ENCODE data around the gene PLCL2. TPM values are rescaled to one million over a fixed set of nuclear protein-coding genes. Genes with fewer than 3 reads are reported as not detected.

Gene PLCL2
- polyA plus RNA-seq, 4 donors, result 14.7 to 18.3 (median 16.1) TPM

DNA sequence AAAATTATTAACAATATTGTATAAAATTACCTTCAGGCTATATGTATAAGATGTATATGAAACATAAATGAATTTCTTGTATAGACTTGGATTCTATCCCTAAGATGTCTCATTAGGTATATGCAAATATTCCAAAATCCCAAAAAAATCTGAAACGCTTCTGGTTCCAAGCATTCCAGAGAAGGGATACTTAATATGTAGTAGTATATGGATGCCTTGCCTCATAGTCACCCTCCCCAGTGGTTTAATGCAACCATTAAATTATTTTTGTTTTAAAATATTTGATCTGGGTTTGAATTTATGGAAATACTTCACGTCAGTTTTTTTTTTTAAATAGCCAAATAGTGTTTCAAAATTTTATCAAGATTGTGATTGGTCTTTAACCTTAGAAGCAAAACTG is 27.2 kb downstream of the PLCL2 start:
- no peak for DNase-seq (ENCODE audit: low read depth in 4 of 4, low spot score in 3 of 4)

DNA sequence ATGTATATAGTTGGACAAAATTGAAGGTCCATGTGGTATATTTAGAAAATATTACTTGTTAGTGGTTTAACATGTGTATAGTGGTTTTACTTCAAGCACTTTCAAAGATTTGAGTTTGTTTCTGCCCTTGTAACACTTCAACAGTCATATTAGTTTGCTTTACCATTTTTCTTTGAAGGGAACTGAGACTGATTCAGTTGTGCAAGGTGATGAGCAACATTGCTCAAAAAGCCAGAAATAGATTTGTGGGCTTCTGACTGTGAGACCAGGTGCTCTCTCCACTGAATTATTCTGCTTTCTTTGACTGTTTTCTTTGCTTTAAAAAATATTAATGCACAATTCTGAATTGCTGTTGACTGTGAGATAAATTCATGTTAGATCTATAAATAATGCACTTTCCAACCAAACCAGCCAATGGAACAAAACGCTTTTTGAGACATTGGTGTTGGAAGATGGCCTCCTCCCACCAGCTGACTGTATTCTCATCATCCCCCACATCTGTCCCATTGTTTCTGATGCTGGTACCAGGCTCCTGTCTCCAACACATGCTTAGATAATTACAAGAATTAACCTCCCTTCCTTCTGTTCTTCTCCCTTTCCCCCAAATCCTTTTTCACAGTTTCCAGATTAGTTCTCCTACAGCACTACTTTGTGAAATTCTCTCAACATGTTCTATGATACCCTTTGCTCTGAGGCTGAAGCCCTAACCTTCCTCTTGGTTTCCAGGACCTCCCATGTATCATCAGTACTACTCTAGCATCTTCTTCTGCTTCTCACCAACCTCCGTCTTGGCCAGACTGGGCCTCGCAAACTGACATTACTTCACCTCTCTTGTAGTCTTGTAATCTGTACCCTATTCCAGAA is 27.9 kb downstream of the PLCL2 start:
- DNase-seq (ENCODE audit: low read depth in 4 of 4, low spot score in 3 of 4), result no peak

DNA sequence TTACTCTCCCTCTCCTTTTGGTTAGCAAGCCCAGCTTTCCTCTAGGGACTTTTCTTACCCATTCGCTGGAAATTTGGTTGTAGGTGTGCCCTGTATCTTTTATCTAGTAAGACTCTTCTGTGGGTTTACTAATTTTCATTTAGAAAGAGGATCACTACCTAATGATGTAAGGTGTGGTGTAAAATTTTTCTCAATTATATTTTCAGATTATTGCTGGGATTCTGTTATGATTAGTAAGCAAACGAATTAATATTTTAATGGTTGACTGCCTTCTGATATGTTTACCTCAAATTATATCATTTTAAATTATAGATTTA is 28.5 kb downstream of the PLCL2 start:
- no peak for DNase-seq (ENCODE audit: low read depth in 4 of 4, low spot score in 3 of 4)

DNA sequence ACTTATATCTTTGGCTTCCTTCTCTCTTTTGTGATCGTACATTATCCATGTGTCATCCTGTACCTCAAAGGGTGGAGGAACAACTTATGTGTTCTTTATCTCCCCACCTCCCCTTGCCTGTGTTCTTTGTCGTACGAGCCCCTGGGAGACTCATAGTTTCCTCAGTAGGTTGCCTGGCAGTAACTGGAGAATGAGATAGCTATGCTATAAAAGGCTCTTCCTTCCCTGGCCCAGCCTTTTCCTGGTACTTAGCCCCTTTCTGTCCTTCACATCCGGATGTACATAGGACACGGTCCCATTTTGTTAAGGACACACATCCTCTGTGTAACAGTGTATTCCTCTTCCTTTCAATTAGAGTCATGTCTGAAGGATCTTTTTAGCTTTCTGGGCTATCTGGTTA is 32.1 kb downstream of the PLCL2 start:
- no peak for DNase-seq (ENCODE audit: low read depth in 4 of 4, low spot score in 3 of 4)

DNA sequence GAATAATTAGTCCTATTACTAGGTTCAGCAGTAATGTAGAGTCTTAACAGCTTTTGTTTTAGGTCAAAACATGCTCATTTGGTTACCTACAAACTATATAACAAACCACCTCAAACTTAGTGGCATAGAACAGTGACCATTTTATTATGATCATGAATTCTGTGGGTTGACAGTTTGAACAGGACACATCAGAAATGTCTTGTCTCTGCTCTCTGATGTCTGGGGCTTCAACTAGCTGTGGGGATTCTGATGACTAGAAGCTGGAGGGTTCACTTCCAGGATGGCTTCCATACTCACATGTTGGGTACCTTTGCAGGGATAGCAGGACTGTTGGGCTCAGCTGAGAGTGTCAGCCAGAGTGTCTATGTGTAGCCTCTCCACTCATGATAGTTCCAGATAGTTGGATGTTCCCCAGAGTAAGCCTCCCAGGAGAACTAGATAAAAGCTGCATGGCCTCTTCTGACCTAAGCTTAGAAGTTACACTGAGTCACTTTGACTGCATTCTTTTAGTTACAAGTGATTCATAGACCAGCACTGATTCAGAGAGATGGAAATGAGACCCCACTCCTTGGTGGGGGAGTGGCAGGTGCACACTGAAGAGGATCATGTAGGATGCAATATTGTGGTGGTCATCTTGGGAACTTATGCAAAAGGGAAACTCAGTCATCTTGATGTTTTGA is 32.6 kb downstream of the PLCL2 start:
- no peak for DNase-seq (ENCODE audit: low read depth in 4 of 4, low spot score in 3 of 4)

DNA sequence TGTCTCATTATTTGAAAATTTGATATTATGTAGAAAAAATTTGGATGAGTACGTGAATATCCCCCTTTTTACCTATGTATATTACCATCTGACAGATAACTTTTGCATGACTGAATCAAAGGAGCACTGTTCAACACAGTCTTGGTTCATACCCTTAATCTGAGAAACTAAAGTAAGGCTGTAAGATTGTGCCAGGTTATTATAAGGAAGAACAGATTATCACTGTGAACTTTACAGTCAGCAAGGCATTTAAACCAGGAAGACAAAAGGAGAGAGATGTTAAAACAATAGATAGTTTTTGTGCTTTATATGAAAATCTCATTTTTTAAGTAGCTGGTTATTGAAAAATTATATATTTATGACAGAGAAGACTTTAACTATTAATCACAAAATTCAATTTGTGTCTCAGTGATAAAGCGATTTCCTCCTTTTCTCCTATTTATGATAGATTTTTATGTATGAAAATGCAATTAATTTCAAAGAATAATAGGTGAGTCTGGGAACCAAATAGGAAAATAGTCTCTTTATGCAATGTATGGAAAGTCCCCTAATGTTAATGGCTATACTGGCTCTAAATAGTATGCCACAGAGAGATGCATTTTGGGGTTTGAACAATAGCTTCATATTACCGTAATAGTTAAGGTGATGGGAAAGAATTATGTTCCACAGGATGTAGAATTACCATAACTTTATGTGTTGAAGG is 33.4 kb downstream of the PLCL2 start:
- no peak for DNase-seq (ENCODE audit: low read depth in 4 of 4, low spot score in 3 of 4)

DNA sequence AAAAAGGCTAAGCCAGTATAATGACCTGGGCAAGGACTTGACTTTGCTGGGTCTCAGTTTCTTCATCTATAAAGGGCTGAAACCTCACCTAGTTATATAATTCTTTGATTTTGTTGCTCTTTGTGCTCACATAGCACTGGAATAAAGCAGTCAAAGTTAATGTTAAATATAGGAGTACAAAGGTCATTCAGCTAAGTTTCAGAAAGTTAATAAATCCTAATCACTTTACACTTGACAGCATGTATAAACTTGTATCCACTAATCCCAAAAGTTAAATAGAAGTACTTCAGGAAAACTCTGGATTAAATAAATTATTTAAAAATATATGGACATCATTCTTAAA is 33.9 kb downstream of the PLCL2 start:
- no peak for DNase-seq (ENCODE audit: low read depth in 4 of 4, low spot score in 3 of 4)

DNA sequence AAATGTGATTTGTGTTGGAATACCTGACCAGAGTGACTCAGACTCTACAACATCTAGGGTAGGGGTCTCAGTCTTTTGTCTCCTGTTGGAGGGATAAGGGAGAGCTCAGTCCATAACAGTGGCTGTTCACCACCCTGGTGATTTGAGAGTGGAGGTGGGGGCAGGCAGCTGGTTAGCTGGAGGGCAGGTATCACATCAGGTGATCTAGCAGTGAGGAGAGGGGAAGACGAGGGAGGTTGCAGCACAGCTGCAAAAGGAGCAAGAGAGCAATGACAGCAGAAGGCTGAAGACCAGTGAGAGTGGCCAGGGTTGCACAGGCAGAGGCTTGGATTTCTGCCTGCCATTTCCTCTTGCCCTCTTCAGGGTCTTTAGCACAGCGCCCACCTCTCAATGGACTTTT is 38.4 kb downstream of the PLCL2 start:
- no peak for DNase-seq (ENCODE audit: low read depth in 4 of 4, low spot score in 3 of 4)

DNA sequence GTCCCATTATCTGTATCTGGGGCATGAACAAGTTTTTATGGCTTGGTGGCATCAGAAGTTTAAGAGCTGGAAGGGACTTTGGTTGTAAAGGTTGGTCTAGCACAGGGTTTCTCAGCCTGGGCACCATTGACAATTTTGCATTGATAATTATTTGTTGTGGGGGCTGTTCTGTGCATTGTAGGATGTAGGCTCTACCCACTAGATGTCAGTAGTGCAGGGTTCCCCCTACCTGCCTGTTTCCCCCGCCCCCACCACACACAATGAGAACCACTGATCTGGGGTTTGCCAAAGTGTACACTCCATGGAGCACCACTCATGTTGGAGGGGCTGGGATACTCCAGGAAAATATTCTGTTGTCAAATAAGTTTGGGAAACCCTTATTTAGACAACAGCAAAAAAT is 42.7 kb downstream of the PLCL2 start:
- DNase-seq (ENCODE audit: low read depth in 4 of 4, low spot score in 3 of 4), result no peak

DNA sequence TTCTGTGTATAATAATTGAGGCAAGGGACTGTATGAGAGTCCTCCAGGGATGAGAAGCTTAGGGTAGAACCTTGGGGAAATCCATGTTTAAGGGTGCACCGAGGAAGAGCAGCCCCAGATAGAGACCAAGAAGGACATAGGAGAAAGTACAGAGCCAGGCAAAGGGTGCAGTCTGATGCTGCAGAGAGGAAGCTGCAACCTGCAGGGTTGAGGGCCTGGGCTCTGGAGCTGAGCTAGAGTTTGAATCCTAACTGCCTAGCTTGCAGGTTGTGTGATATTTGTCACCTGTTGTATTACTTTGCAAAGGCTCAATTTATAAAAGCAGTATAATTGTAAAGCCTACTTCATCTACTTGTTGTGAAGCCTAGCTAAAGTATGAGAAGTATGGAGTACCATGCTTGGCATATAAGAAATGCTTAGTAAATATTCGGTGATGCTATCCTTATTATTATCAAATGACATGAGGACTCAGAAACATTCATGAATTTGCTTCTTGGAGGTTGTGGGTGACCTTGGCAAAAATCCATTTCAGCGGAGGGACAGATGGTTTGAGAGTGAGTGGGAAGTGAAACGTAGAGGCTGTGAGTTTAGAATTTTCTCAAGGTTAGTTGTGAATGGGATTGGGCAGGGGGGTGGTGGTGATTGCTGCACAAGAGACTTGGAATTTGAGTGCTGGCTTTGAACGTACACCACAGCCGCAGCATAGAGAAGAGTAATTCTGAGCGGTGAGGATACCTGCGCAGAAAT is 43.8 kb downstream of the PLCL2 start:
- DNase-seq (ENCODE audit: low read depth in 4 of 4, low spot score in 3 of 4), result no peak

DNA sequence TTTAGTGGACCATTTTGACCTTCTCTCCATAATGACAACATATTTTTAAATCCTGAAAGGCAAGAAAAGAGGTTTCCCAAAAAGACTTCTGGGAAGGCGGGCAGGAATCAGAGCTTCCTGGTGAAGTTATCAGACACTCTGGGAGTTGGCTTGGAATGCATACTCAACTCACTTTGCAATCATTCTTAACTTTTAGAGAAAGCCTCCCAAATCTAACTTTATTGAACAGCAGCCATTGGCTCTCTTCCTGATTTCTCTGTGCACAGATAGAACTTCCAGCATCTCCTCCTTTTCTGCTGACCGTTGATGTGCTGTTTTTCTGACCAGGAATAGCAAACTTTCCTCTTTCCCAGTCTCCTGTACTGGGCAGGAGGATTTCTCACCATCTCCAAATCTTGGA is 44.6 kb downstream of the PLCL2 start:
- DNase-seq (ENCODE audit: low read depth in 4 of 4, low spot score in 3 of 4), result no peak

DNA sequence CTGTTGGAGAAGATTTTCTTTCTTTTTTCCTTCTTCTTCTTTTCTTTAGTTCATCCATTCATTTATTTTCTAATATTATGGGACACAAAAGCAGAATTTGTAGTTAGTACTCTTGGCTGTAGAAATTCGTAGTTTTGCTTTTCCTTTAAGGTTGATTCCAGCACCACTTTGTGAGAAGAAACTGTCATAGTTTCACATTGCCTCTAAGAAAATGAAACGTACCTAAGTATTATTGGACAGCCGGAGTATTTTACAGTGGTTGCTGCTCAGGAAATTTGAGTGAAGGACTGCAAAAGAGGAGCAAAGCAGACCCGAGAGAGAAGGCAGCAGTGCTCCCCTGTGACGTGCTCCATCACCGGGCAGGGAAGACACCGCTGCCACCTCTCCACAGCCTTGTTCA is 48.1 kb downstream of the PLCL2 start:
- no peak for DNase-seq (ENCODE audit: low read depth in 4 of 4, low spot score in 3 of 4)

DNA sequence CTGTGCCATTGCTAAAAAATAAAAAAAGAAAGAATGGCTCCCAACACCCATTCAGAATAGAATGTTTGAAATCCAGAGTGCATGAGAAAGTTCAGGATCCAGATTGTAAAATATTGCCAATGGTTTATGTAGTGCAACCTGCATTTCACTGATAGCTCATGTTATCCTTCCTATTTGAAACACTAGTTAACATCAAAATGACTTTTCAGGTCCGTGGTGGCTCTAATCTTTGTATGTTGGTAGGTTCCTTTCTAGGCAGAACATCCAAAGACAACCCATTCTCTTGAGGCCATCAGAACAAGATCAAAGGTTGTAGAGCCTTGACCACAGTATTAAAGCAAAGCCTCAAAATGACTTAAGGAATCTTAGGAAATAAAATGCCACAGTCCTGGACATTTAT is 51.0 kb downstream of the PLCL2 start:
- no peak for DNase-seq (ENCODE audit: low read depth in 4 of 4, low spot score in 3 of 4)

DNA sequence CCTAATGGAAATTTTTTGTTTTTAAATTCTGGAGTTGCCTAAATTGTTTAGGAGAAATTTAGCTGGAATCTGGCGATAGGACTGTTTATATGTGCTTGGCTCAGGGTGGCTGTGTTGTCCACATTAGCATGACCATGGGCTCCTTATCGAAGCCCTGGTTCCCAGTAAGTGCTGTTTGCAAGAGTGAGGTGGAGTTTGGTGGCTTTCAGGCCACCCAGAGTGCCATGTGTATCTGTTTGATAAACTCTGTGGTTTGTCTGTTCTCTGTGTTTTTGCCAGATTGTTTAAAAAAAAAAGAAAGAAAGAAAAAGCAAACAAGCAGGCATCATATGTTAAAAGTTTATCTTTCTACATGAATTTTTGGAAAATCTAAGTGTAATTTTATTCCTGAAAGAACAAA is 51.5 kb downstream of the PLCL2 start:
- no peak for DNase-seq (ENCODE audit: low read depth in 4 of 4, low spot score in 3 of 4)

DNA sequence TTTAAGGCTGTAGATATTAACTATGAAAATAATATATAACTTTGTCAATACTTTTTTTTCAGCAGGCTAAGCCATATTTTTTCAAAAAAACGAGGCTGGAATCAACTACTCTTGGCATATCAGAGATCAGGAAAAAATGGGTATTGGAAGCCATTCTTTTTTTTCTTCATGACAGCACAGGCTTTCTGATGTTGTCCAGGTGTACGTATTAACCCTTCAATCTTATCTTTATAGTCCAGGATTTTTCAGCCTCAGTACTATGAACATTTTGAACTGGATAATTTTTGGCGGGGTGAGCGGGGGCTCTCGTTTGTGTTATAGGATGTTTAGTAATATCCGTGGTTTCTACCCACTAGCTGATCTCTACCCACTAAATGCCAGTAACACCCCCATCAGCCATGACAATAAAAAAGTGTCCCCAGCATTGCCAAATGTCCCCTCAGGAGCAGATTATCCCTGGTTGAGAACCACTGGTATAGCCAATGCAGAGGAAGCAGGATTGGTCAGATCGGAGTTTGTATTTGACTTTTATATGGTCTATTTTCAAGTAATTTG is 52.0 kb downstream of the PLCL2 start:
- no peak for DNase-seq (ENCODE audit: low read depth in 4 of 4, low spot score in 3 of 4)

DNA sequence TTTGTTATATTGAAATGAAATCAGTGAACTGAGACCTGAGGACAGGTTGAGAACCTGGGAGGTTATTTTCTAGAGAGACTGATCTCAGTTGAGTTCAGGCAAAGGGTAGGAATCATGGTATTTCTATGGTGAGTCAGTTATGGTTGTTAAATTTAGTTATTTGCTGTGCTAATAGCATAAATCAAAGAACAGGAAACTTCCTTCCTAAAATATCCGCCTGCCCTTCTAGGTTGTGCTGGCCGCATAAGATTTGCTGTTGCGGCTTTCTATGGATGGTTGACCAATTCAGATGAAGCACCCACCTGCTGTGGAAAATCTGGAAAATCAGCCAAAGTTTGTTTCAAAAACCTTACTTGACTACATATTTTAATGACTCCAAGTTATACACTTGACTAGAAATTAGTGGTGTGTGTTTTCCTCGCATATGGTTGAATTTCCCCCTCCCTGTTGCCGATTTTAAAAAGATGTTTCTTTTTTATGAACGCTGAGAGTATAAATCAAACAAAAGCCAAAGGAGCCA is 52.6 kb downstream of the PLCL2 start:
- no peak for DNase-seq (ENCODE audit: low read depth in 4 of 4, low spot score in 3 of 4)

DNA sequence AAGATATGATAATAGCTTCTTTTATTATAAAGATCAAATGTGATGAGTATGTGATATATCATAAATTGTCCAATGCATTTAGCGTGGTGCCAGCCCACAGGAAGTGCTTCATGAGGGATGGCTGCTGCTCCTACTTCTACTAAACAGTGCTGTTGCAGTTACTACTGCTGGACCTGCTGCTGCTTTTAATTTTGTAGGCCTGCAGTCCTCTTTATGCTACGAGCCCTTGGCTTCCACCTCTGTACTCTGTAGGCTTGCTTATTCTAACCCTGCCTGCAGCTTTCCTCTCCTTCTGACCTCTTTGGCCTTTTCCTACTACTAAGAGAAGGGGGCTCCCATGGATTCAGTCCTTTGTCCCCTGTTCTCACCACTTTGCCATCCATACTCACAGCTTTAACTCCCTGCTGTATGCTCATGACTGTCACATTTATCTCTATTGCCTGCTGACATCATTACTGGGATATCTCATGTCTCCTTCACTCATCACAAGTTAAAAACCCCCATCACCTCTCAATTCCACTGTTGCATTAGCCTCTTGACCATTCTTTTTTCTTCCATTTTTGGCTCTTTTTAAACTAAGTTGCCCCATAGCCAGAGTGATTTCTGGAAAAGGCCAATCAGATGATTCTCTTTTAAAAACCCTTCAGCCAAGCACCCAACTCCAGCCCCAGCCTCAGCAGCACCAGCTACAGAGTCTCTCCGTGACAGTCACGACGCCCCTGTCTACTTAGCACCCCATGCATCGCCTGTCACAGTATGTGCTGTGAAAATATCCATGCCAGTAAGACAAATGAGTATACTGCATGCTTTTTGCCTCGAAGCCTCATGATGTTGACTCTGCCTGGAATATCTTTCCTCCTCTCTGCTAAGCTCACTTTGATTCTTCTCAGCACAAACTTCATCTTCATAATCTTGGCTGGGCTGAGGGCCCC is 56.3 kb downstream of the PLCL2 start:
- DNase-seq (ENCODE audit: low read depth in 4 of 4, low spot score in 3 of 4), result no peak

DNA sequence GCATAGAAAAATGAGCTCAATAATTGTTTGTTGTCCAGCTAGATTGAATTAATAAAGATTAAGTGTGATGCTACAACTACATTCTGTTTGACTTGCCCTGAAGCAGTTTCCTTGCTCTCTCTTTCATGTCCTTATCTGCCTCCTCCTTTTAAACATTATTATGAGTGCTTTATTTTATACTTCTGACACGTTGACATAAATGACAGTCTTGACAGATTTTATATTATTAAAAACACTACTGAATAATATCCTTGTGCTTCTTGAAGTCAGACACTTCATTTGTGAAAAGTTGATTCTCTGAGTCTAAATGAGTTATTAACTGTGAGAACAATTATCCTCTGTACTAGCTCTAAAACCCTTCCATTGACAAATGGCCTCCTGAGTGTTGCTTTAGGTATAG is 58.2 kb downstream of the PLCL2 start:
- DNase-seq (ENCODE audit: low read depth in 4 of 4, low spot score in 3 of 4), result no peak

DNA sequence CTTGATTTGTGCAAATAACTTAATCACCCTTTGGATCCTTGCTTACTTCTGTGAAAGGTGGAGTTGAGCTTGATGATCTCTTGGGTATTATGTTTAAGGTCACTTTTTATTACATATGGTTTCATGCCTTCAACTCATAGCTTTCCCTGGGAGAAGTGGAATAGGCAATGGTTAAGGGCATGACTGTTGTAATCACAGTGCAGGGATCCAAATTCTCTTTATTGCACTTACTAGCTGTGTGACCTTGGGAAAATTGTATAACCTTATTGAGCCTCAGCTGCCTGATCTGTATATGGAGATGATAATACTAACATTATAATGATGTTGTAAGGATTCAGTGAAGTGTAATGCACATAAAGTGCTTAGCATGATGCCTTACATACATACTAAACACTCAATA is 59.1 kb downstream of the PLCL2 start:
- DNase-seq (ENCODE audit: low read depth in 4 of 4, low spot score in 3 of 4), result no peak

DNA sequence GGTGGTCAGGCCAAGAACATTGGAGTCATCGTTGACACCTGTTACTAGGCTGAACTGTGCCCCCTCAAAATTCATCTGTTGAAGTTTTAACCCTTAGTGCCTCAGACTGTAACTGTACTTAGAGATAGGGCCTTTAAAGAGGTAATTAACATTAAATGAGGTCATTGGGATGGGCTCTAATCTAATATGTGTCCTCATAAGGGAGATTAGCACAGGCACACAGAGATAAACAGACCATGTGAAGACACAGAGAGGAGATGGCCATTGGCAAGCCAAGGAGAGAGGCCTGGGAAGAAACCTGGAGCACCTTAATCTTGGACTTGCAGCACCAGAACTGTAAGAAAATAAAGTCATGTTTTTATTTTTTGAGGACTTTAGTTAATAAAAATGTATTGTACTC is 59.6 kb downstream of the PLCL2 start:
- no peak for DNase-seq (ENCODE audit: low read depth in 4 of 4, low spot score in 3 of 4)
